Activated effector memory CD4-positive, alpha-beta T cell treated with anti-CD3 and anti-CD28 coated beads, Interleukin-2, amount 50 U/mL, for 16 hours (primary cell): ENCODE data around the gene ATRN.
"Not testable (repeated sequence)": the region's sequence is repeated elsewhere in the genome, so short reads cannot be mapped to it uniquely, and the experiment has no call there.

Source experiments
- DNase-seq: peaks from one replicate; pipeline ENCODE4 v3.0.0-alpha.2; 2020

ATRN gene

GRCh38 chr20:3576363-3576762, 105.5 kb downstream of the ATRN start:
- DNase-seq, result no peak

GRCh38 chr20:3577366-3577765, 106.5 kb downstream of the ATRN start:
- DNase-seq, result no peak

GRCh38 chr20:3580412-3580811, 109.6 kb downstream of the ATRN start:
- no peak for DNase-seq

- no peak for DNase-seq
Observed at GRCh38 chr20:3583765-3584164, 112.9 kb downstream of the ATRN start.

- no peak for DNase-seq
Observed at GRCh38 chr20:3586093-3586492, 115.3 kb downstream of the ATRN start.

GRCh38 chr20:3590164-3590563, 119.3 kb downstream of the ATRN start:
- no peak for DNase-seq

- DNase-seq, result no peak
Observed at GRCh38 chr20:3592931-3593330, 122.1 kb downstream of the ATRN start.

- no peak for DNase-seq
Observed at GRCh38 chr20:3595541-3595940, 124.7 kb downstream of the ATRN start.

- DNase-seq, result no peak
Observed at GRCh38 chr20:3603108-3603507, 132.3 kb downstream of the ATRN start.

- not testable (repeated sequence) for DNase-seq
Observed at GRCh38 chr20:3605386-3605886, 134.6 kb downstream of the ATRN start.

- DNase-seq, result no peak
Observed at GRCh38 chr20:3606021-3606420, 135.2 kb downstream of the ATRN start.

- DNase-seq, result no peak
Observed at GRCh38 chr20:3611901-3612300, 141.1 kb downstream of the ATRN start.

GRCh38 chr20:3612795-3613572, 142.2 kb downstream of the ATRN start:
- DNase-seq, result no peak

- no peak for DNase-seq
Observed at GRCh38 chr20:3613821-3614440, 143.1 kb downstream of the ATRN start.

GRCh38 chr20:3614466-3614865, 143.6 kb downstream of the ATRN start:
- DNase-seq, result no peak

- not testable (repeated sequence) for DNase-seq
Observed at GRCh38 chr20:3615171-3615840, 144.5 kb downstream of the ATRN start.

GRCh38 chr20:3616250-3616649, 145.4 kb downstream of the ATRN start:
- no peak for DNase-seq

- no peak for DNase-seq
Observed at GRCh38 chr20:3621111-3621510, 150.3 kb downstream of the ATRN start.

- no peak for DNase-seq
Observed at GRCh38 chr20:3622406-3622805, 151.6 kb downstream of the ATRN start.

- no peak for DNase-seq
Observed at GRCh38 chr20:3627476-3627875, 156.7 kb downstream of the ATRN start.

GRCh38 chr20:3628502-3629314, 157.9 kb downstream of the ATRN start:
- no peak for DNase-seq

GRCh38 chr20:3629893-3630292, 159.1 kb downstream of the ATRN start:
- DNase-seq, result no peak

- DNase-seq, result no peak
Observed at GRCh38 chr20:3630429-3630828, 159.6 kb downstream of the ATRN start.
